ENCODE data around the gene TGFBR2.

The TGFBR2 gene

DNA sequence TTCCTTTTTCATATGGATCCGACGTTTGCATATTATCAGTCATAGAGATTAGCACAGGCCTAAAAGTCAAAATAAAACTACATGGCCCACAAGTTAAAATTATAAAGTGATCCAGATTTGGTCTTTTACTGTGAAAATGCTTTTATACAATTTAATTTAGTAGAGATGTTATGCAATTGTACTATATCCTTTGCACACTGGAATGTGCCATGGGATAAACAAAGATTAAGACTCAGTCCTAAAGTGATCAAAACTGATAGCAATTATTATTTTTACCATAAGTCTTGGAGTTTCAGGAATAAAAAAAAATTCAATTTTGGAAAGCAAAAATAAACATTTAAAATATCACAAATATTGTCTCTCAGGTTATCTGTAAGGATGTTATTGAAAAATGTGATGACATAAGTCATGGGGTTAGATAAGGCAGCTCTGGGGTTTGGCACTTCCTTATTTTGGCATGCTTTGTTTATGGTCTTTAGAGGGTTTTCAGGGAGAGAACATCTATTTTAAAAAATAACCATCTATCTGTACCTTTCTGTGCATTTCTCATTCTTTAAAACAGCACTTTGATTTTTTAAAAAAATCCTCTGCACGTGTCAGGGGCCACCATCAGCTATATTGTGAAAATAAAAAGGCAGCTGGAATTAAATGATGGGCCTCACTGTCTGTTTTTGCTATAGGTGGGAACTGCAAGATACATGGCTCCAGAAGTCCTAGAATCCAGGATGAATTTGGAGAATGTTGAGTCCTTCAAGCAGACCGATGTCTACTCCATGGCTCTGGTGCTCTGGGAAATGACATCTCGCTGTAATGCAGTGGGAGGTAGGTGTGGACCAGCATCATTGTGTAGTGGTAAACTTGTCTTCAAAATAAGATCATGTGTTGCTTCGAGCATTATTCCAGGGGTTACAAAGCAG, 67.3 kb downstream of the TGFBR2 start:
- no peak for DNase-seq (ENCODE audit: low read depth, low spot score)

DNA sequence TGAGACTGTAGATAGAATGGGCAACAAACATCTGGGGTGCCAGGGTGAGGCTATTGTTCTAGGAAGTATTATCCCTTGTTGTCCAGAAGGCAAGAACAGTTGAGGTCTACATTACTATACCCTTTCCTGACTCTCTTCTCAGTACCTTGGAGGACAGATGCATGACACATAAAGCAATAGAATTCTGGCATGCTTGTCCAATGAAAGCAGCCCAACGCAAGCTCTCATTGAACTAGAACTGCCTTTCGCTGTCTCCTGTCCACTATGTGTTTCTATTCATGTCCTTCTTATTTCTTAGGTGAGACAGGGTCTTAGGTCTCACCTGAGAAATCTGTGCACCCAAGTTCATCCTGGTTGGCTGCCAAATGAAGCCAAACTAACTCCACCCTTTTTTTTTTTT, 68.6 kb downstream of the TGFBR2 start:
- DNase-seq (ENCODE audit: low read depth, low spot score): no peak

DNA sequence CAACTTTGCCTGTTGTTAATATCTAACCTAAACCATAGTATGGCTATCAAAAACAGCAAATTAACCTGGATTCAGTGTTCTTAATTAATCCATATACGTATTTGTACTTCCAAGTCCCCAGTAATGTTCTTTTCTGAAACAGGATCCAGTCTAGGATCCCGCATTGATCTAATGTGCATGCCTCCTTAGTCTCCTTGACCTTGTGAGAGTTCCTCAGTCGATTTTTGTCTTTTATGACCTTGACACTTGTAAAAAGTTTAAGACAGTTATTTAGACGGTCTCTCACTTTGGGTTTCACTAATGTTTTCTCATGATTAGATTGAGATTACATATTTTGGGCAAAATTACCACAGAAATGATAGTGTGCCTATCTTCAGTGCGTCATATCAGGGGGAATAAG, 69.4 kb downstream of the TGFBR2 start:
- DNase-seq (ENCODE audit: low read depth, low spot score): no peak

DNA sequence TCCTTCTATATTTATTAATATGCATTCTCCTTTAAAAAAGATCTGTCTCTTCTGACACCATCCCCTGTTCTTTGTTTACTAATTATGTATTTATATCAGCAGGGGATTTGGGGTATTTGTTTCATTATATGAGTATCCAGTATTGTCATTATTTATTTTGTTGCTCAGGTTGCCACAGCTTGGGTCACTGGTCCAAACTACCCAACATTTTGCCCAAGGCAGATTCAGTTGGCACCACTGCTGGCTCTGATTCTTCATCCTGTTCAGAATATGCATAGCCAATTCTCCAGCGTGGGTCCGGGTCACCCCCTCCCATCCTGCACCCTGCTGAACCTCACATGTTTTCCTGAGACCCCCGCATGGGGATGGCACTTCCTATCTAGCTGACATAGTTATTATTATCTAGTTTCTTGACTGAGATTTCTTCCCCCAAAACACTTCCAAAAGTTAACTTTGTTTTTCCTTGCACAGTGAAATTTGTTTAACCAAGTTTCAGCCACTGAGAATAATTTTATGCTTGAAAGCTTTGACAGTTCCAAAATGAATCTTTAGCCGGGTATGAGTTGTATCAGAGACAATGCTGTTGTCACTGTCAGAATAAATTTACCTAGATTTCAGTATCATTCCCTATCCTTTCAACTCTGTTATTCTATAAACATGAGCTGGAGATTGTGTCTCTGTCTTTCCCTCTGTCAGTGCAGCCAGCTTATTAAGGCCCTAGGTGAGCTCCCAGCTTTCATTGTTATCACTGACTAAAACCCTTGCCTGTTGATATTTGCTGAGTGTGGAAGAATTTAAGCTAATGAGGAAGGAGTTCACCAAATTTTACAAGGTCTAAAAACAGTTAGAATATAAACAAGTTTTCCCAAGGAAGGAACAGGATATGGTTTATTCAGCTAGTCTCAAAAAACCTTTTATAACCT, 70.3 kb downstream of the TGFBR2 start:
- no peak for DNase-seq (ENCODE audit: low read depth, low spot score)

DNA sequence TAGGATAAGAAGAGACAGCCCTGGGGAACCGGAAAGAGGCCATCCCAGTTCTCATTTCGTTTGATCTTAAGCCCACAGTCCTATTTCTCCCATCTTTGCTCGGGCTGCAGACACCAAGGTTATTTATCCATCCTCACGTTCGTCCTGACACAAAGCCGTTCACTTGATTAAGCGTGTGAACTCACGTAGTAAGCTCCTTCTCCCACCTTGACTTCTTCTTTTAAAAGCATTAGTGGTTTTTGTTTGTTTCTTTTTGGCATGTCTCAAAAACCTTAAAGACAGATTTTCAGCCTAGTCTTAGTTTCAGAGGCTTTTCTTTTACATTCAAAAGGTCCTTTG, 70.9 kb downstream of the TGFBR2 start:
- no peak for DNase-seq (ENCODE audit: low read depth, low spot score)

DNA sequence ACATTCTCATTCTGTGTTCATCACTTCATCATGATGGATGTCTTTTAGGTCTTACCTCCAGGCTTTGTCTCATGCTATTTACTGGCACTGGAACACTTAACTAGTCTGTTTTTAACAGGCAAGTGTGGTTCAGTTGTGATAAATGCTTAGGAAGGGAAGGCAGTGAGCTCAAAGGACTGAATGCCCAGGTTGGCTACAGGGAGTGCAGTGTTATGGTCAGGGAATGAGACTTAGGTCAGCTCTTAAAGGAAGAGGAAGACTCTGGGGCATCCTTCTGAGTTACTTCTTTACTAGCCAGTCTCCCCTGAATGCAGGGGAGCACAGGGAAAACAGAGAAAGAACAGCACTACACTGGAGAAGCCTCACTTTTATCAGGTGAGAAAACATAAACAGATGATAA, 72.6 kb downstream of the TGFBR2 start:
- DNase-seq (ENCODE audit: low read depth, low spot score): no peak

DNA sequence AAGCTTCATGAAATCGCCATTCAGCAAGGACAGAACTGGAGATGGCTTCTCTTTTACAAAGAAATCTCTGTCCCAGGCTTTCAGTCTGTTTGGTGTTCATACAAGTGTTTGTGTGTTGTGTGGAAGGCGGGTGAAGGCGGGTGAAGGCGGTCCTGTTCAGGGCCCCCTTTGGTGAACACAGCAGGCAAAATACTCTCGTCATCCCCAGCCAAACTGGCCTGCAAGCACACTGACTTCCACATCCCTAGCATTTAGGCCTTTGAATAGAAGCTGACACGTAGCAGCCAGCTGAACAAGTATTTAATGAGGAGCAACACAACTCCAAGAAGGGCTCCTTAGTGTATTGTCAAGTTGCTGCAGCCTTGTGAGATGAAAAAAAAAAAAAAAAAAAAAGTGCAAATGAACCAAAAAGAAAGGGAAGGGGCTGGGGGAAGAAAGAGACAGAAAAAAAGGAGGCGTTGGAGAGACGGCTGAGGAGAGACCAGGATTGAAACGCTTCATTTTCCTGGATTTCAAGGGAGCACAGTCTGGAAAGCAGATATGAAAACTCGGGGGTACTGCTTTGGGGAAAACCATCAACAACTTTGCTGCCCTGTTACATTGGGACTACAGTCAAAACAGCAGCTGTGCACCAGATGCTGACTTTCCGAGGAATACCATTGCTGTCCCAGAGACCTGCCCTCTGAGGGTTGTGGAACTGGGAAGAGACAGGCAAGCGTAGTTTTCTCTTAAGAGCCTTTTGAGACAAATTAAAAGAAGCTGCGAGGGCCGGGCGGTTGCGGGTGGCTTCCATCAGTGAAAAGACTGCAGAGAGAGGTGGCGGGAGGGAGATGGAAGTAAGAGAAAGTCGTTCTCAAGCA, 74.6 kb downstream of the TGFBR2 start:
- DNase-seq (ENCODE audit: low read depth, low spot score): no peak

DNA sequence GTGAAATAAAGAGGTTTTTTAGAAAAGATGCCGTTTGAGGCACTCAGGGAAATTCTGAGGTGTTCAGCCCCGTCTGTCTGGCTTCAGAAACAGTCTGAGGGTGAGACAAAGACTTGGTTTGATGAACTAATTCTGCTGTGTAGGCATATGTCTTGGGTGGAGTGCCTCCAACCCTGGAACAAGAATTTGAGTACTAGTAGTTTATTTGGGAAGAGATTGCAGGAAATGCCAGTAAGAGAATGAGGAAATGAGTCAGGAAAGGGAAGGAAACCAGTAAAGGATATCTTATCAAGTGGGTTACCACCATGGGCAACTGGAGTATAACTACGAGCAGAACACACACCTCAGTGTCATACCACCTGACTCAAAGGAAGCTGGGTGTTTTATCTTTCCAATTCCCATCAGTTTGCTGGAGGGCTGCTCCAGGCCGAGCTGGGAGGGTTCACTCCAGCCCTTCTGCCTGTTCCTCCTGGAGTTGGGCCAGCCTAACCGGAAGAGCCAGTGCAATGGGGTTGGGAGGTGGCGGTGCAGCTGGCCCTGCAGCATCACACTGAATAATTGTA, 75.3 kb downstream of the TGFBR2 start:
- DNase-seq (ENCODE audit: low read depth, low spot score): no peak

DNA sequence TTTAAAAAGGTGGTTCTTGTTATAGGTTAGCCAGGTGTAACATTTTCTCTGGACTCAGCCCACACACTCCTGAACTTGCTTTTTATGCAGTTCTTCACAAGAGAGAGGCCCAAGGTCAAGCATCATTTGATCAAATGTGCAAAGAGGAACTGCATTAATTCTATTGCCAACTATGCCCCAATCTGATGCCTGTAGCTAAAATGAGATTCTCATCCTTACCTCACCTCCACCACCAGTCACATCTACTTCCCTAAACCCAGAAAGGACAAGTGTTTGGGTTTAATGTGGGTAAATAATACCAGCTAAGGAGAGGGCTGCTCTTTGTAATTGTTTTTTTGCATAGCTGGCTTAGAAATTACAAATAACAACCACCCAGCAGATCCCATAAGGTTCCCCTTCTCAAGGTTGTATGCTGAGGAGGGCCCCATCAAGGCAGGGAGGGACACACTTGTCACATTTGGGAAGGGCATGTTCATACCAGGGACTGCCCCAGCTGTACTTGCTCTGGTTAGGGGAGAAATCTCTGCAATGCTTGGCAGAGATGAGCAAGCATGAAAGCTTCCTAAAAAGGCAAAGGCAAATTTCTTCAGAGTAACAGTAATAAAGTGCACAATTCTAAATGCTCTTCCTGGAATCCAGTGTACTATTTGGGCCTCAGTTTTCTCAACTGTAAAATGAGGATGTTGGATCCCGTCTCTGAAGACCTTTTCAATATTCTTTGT, 76.2 kb downstream of the TGFBR2 start:
- no peak for DNase-seq (ENCODE audit: low read depth, low spot score)

DNA sequence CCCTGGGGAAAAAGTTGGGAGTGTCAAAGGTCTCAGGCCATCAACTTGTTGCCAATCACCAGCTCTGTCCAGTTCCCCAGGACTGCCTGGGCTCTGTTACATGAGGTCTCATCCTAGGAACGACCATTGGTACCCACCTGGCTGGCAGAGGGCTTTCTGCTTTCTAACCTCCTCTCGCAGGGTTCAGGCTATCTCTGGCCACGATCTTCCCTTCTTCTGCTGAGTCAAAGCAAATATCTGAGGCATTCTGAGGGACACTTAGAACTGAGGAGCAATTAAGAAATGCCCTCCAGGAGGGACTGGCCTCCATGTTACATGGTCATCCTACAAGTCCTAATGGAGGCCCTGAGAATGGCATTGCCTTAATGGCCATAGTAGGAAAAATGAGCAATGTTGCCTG, 77.4 kb downstream of the TGFBR2 start:
- no peak for DNase-seq (ENCODE audit: low read depth, low spot score)

DNA sequence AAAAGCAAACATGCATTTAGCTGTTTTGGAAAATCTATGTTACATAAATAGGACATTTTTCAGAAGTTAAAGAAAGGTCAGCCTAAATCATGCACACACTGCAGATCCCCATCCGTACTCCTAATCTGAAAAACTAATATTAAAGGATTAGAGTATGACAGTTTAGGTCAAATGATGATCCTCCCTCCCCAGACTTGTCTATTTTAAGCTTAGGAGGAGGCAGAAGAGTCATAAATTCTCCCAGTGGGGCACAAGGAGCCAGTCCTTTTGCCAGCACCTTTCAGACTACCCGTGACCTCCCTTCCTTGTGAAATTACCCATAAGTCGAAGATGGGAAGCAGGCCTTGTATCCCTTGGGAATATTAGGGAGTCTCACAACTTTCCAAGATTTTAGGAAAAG, 78.0 kb downstream of the TGFBR2 start:
- no peak for DNase-seq (ENCODE audit: low read depth, low spot score)

DNA sequence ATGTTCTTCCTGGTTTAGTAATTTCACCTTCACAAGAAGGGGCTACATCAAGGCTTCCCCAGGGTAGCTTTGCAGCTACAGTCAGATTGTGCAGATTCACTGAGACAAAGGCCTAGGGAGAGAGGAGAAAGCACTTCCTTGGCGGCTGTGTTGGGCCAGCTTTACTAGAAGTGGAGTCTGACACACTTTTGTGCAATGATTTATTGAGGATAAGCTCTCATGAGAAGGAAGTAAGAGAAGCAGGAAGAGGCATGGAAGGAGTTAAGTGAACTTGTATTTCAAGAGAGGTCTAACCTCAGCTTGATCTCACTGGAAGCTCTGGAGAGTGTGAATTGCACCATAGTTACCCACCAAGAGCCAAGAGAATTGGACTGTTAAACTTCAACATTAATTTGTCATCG, 78.9 kb downstream of the TGFBR2 start:
- DNase-seq (ENCODE audit: low read depth, low spot score): no peak

DNA sequence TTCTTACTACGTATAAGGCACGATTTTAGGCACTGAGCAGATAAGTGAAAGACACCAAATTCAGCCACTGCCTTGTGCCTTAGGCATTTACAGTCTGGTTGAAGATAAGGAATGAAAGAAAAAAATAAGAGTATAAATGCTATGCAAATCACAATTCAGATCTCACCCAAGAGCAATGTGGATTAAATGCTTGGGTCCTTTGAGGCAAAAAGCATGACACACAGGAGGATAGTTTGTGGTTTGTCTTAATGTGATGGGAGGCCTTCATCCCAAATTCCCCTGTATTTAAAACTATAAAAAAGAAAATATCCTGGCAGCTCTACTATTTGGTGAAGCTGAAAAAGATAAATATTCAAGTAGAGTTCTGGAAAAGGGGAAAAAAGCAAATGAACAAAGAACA, 79.8 kb downstream of the TGFBR2 start:
- DNase-seq (ENCODE audit: low read depth, low spot score): no peak

DNA sequence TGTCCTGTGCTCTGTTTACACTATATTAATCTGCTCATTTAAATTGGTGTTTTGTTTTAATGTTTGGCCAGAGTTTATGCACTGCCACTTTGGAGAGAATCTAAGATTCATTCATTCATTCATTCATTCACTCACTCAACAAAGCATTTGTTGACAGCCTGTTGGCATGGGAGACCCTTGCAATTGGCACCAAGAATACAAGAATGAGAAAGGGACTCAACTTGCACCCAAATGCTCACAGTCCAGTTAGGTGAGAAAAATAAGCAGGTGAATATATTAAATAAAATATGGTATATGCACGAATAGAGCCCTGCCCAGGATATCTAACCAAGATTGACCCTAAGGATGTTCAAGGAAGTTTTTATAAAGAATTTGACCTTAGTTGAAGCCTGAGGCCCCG, 80.4 kb downstream of the TGFBR2 start:
- no peak for DNase-seq (ENCODE audit: low read depth, low spot score)

DNA sequence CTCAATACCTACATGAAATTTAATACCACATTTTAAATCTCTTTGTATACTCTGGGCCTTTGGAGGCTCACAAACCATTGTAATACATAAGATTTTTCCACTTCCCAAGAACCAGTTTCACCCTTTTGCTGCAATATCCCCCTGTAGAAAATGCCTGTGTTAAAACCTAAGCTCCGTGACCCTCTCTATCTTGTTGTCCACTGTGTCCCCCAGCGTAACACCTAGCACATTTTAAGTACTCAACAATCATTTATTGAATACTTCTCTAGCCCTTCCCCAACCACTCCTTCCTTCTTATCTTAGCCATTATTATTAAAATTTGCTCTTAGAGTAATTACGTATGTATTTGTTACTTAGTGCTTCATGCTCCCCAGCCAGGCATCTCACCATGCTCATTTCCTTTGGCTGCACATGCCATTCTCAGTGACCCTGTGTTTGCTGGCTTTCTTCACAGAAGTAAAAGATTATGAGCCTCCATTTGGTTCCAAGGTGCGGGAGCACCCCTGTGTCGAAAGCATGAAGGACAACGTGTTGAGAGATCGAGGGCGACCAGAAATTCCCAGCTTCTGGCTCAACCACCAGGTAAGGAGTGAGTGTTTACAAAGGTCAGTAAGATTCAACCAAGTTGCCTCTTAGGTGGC, 81.6 kb downstream of the TGFBR2 start:
- DNase-seq (ENCODE audit: low read depth, low spot score): no peak

DNA sequence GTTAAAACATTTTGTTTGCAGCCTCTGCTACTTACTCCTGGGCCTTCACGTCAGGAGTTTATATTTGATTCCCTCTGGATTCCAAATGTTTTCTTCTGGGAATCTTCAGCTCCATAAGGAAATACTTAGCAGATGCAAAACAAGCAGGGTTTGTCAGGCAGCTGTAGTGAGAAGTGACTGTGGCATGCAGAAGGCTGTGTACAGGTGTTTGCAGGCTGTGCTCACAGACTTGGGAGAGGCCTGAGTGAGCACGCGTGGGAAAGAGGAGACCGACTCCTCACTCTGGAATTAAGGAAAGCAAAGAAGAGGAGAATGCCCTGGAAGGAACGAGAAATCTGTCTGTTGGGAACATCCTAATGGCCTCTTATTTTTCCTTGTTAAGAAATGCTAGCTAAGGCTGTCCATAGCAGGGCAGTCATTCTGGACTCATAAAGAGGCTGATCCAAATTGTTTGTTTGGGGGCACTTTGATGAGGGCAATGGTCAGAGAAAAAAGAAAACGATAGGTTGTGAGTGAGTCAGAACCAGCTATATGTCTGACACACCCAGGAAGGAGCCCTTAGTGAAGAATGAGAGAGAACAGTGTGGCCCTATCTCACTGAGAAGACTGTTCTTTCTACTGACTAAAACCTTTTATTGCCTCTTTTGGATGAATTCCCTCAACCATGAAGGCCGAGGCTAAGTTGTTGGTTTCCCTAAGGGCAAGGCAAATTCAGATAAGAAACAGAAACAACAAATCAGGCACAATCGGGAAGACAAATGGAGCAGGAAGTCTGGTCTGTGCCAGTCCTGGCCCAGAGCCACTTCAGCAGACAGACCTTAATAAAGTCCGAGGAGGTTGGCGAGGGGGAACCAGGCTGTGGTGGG, 82.6 kb downstream of the TGFBR2 start:
- no peak for DNase-seq (ENCODE audit: low read depth, low spot score)

DNA sequence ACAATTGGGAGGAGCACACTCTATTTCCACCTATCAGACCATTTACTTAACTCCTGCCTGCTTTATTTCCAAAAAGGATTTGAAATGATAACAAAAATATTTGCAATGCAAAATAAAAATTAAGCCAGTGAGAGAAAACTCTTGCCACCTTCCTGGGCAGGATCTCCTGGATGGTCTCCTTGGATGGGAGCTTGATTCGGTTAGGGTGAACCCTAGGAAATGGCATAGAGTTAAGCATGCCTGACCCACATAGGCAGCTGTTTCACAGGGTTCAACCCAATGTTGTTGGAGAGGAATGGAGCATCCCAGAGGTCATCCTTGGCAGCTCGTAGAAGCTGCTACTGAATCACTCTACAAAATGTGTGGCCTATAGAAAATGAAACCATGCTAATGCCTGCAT, 83.8 kb downstream of the TGFBR2 start:
- DNase-seq (ENCODE audit: low read depth, low spot score): no peak

DNA sequence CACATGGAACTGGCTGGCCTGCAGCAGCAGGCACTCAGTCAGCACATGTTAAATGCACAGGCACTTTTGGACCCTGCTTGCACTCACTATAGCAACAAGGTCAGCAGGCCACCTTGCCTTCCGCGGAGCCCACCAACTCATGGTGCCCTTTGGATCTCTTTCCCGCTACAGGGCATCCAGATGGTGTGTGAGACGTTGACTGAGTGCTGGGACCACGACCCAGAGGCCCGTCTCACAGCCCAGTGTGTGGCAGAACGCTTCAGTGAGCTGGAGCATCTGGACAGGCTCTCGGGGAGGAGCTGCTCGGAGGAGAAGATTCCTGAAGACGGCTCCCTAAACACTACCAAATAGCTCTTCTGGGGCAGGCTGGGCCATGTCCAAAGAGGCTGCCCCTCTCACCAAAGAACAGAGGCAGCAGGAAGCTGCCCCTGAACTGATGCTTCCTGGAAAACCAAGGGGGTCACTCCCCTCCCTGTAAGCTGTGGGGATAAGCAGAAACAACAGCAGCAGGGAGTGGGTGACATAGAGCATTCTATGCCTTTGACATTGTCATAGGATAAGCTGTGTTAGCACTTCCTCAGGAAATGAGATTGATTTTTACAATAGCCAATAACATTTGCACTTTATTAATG, 85.0 kb downstream of the TGFBR2 start:
- no peak for DNase-seq (ENCODE audit: low read depth, low spot score)

DNA sequence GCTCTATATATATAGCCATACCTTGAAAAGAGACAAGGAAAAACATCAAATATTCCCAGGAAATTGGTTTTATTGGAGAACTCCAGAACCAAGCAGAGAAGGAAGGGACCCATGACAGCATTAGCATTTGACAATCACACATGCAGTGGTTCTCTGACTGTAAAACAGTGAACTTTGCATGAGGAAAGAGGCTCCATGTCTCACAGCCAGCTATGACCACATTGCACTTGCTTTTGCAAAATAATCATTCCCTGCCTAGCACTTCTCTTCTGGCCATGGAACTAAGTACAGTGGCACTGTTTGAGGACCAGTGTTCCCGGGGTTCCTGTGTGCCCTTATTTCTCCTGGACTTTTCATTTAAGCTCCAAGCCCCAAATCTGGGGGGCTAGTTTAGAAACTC, 85.5 kb downstream of the TGFBR2 start:
- DNase-seq (ENCODE audit: low read depth, low spot score): no peak
